ENCODE measurements around the gene ANKRD27.
A peak's percentile ranks its signal among the peaks of the same experiment; 100 is the strongest.
"Not testable (repeated sequence)": the region's sequence is repeated elsewhere in the genome, so short reads cannot be mapped to it uniquely, and the experiment has no call there.

Gene ANKRD27

DNA sequence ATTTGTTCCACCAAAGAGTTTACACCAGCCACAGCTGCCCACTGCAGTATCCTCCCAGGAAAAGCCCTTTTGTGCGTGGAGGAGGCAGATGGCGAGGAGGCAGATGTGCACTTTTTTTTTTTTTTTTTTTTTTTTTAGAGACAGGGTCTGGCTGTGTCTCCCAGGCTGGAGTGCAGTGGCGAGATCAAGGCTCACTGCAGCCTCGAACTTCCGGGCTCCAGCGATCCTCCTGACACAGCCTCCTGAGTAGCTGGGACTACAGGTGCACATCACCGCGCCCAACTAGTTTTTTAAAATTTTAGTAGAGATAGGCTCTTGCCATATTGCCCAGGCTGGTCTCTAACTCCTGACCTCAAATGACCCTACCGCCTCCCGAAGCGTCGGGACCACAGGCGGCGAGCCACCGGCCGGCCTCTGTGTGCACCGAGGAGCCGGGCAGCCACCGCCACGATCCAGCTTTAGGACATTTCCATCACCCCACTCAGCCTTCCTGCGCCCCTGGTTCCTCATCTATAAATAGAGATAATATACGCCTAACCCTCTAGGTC lies 94.6 kb downstream of the ANKRD27 start:
- H3K4me3 ChIP-seq (ENCODE audit: low read depth, low read length) = peak overlapping the region; percentile 95
- TF ChIP-seq, protein P1, sequence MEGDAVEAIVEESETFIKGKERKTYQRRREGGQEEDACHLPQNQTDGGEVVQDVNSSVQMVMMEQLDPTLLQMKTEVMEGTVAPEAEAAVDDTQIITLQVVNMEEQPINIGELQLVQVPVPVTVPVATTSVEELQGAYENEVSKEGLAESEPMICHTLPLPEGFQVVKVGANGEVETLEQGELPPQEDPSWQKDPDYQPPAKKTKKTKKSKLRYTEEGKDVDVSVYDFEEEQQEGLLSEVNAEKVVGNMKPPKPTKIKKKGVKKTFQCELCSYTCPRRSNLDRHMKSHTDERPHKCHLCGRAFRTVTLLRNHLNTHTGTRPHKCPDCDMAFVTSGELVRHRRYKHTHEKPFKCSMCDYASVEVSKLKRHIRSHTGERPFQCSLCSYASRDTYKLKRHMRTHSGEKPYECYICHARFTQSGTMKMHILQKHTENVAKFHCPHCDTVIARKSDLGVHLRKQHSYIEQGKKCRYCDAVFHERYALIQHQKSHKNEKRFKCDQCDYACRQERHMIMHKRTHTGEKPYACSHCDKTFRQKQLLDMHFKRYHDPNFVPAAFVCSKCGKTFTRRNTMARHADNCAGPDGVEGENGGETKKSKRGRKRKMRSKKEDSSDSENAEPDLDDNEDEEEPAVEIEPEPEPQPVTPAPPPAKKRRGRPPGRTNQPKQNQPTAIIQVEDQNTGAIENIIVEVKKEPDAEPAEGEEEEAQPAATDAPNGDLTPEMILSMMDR (IDR thresholded peaks at IDR 0.05; ENCODE audit: low read depth, low read length) = no peak

DNA sequence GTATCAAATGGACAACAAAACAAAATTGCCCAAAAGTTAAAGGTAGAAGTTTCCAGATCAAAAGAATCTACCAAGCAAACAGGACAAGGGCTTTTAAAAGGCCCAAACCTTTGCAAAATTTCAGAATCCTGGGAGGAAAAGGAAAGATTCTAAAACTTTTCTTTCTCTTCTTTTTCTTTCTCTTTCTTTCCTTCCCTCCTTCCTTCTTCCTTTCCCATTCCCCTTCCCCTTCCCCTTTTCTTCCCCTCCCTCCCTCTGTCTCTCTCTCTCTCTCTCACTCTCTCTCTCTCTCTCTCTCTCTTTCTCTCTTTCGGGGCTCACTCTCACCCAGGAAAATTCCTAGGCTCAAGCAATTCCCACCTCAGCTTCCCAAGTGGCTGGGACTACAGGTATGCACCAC lies 98.2 kb downstream of the ANKRD27 start:
- TF ChIP-seq, protein P1 (IDR thresholded peaks at IDR 0.05; ENCODE audit: low read depth, low read length) = no peak
- no peak overlapping the region for H3K4me3 ChIP-seq (ENCODE audit: low read depth, low read length)

DNA sequence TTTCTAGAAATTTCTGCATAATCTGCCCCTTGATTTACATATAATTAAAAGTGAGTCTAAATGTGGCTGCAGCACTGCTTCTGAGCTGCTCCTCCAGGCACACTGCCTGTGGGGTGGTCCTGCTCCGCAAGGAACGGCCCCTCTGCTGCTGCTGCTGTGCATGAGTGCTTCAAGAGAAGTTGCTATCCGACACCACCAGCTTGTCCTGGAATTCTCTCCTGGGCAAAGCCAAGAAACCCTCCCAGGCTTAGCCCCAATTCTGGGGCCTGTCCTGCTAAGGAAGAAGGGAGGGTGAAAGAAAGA lies 101.5 kb downstream of the ANKRD27 start:
- TF ChIP-seq, protein P1 (IDR thresholded peaks at IDR 0.05; ENCODE audit: low read depth, low read length) = no peak
- H3K4me3 ChIP-seq (ENCODE audit: low read depth, low read length) = no peak overlapping the region

DNA sequence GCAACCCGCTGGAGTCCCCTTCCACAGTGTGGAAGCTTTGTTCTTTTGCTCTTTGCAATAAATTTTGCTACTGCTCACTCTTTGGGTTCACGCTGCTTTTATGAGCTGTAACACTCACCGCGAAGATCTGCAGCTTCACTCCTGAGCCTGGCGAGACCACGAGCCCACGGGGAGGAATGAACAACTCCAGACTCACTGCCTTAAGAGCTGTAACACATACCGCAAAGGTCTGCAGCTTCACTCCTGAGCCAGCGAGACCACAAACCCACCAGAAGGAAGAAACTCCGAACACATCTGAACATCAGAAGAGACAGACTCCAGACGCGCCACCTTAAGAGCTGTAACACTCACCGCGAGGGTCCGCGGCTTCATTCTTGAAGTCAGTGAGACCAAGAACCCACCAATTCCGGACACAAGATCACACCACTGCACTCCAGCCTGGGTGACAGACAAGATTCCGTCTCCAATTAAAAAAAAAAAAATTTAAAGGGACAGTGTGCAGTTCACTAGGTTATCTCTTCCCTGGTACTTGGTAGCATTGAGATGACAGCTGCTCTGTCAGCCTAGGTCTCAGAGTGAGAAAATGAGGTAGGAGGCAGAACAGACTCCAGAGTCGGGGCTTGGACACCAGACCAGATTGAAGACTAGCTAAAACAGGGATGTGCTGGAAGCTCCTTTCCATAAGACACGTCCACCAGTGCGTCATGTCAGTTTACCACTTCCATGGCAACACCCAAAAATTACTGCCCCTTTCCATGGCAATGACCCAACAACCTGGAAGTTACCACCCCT lies 102.1 kb downstream of the ANKRD27 start:
- H3K4me3 ChIP-seq (ENCODE audit: low read depth, low read length) = not testable (repeated sequence)

DNA sequence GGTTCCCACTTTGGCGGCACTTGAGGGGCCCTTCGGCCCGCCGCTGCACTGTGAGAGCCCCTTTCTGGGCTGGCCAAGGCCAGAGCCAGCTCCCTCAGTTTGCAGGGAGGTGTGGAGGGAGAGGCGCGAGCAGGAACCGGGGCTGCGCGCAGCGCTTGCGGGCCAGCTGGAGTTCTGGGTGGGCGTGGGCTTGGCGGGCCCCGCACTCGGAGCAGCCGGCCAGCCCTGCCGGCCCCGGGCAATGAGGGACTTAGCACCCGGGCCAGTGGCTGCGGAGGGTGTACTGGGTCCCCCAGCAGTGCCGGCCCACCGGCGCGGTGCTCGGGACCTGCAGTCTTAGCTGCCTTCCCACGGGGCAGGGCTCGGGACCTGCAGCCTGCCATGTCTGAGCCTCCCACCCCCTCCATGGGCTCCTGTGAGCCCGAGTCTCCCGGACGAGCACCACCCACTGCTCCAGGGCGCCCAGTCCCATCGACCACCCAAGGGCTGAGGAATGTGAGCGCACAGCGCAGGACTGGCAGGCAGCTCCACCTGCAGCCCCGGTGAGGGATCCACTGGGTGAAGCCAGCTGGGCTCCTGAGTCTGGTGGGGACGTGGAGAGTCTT lies 103.4 kb downstream of the ANKRD27 start:
- H3K4me3 ChIP-seq (ENCODE audit: low read depth, low read length) = not testable (repeated sequence)

DNA sequence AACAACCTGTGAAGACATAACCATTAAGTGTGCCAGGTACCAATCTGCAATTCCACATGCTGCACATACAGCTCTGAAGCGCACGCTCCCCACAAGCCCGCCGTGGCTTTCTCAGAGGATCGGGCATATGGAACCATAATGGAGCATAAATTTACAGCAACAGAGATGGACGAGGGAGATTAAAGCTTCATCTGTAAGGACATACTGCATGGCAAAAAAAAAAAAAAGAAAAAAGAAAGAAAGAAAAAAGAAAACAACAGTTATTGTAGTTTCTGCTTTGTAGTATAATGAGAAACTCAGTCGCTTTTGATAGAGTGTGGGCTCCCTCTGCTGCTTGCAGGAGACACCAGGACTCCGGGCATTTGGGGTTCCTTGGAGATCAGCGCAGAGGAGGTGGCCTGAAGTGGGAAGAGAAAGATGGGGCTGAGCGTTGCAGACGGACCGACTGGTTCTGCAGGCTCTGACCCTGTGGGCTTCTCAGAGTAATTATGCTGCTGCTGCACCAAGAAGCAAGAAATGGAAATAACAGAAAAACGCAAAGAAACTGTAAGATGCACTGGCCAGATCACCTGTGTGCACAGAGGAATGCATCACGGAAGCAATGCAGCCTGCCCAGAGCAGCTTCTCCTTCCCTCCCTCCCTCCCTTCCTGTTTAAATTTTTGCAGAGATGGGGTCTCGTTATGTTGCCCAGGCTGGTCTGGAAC lies 104.7 kb downstream of the ANKRD27 start:
- TF ChIP-seq, protein P1 (IDR thresholded peaks at IDR 0.05; ENCODE audit: low read depth, low read length) = peak; percentile 70
- H3K4me3 ChIP-seq (ENCODE audit: low read depth, low read length) = no peak overlapping the region

DNA sequence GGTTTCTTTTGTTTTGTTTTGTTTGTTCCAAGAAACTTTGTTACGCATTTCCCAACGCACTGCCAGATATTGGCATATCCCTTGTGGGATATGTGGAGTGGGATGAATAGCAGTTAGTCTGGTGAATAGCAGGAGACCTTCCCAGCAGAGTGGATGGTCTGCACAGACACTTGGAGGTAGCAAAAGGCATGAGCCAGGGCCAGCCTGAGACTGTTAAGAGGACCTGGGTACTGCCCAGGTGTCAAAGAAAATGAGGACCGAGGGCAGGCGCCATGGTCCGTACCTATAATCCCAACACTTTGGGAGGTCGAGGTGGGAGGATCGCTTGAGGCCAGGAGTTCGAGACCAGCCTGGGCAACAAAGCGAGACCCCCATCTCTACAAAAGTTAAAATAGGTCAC lies 107.5 kb downstream of the ANKRD27 start:
- TF ChIP-seq, protein P1 (IDR thresholded peaks at IDR 0.05; ENCODE audit: low read depth, low read length) = no peak
- no peak overlapping the region for H3K4me3 ChIP-seq (ENCODE audit: low read depth, low read length)

DNA sequence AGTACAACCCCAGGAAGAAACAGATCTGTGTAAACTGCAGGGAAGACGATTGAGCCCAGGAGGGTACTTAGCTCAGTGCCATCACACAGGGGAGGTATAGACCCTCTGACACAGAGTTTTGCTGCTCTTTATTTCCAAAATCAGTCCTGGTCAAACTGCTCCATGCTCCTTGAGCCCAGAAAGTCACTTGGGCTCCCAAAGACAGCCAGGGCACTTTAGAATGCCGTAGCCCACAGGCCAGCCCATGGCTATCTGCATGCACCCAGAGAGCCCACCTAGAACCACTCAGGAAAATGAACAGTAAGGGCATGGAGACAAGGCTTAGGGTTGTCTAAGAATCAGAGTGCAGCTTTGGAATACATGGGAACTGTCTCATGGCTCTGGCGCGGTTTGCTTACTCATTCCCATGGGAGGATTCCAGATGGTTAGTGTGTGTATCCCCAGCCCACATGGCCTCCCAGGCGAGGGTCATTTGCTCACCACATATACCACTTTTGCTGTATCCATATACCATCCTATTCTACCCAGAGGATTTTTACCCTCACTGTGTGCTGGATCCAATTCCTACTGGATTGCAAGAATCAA lies 108.6 kb downstream of the ANKRD27 start:
- TF ChIP-seq, protein P1 (IDR thresholded peaks at IDR 0.05; ENCODE audit: low read depth, low read length) = no peak
- no peak overlapping the region for H3K4me3 ChIP-seq (ENCODE audit: low read depth, low read length)
